Lower leg skin (tissue), 4 donors: ENCODE measurements around the gene PAK5. TPM values are rescaled to one million over a fixed set of nuclear protein-coding genes. Genes with fewer than 3 reads are reported as not detected.

Experiments
- DNase-seq, 2 donors: peaks; one replicate each; pipeline ENCODE4 v3.0.0-alpha.2; 2019; ENCODE audit warnings: low spot score in 2 of 2
- H3K4me3 ChIP-seq: fragments of 200-600 bp; sonication (generic); 2 replicates; pipeline ENCODE4 v1.5.1; 2017; ENCODE audit warnings: mild to moderate bottlenecking, low read depth; ENCODE audit not compliant: poor library complexity, severe bottlenecking
- POLR2A ChIP-seq, 2 donors: fragments of 450-650 bp; IDR thresholded peaks; one replicate each; pipeline ENCODE4 v1.6.1; 2016 to 2017; ENCODE audit warnings: antibody characterized with exemption in 2 of 2, mild to moderate bottlenecking in 1 of 2, moderate library complexity in 1 of 2
- WGBS, 2 donors: methylation state at CpG; one replicate each; pipeline ENCODE4 v1.1.5; 2018; 5-methylcytosine and 5-hydroxymethylcytosine counted together
- intact Hi-C: fragments of 100-400 bp; cut with DNase I; formaldehyde crosslinking; loops from one replicate; pipeline ENCODE4 v1.15.0; 2023; ENCODE audit warnings: low total_unique reads
- total RNA-seq, 4 donors: library from RNA; depleted of rRNA; stranded (reverse); fragments of >200 nt; gene quantifications; one replicate each; pipeline ENCODE4 v1.1.0, GENCODE V29; 2016
- TF ChIP-seq, protein P1 (sequence below), 3 donors: fragments of 450-650 bp; IDR thresholded peaks; one replicate each; pipeline ENCODE4 v1.5.1; 2016; ENCODE audit warnings: antibody characterized with exemption in 3 of 3, mild to moderate bottlenecking in 3 of 3, moderate library complexity in 2 of 3

The PAK5 gene
- under 1 TPM; 0.08 to 0.46 (median 0.18) TPM for total RNA-seq

DNA sequence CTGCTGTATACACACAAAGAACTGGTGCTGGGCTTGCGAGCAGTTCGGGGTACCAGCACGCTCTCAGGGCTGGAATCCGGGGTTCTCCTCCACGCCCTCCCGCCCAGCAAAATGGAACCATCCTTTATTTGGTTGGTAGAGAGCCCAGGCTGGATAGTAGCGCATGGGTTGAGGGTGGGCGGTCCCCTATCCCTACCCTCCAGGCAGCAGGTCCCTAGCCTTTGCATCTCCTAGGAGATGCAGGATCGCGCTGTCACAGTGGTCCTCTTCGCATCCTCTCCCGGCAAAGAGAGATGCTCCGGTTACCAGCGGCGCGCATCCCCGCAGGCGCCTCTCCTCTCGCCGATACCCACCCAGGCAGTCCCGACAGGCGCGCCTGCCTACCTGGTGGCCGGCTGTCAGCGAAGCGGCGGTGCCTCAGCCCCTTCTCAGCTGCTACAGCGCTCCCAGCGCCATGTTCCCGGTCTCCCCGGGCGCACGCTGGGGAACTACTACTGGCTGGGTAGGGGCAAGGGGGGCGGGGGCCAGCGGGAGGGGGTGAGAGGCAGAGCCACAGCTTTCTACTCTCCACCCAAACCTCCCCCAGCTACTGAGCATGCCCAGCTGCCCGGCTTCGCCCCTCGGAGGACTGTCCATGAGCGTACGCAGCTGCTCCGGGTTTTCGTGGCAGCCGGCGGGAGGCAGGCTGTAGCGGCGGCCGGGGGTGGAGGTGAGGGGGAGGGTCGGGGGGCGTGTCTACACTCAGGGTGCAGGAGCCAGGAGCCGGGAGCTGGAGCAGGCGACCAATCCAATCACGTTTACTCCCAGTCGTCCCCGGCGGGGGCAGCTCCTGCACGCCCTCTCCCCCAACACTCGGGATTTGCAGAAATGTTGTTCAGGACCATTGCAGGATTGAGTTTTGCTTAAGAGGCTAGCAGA is at the start of gene PAK5:
Gene PAK5 (minus strand): TSS at position 699 of the 918 bp plus-strand sequence. CDS start 194,748 bp downstream, outside the sequence.
- no peak for TF ChIP-seq POLR2A (IDR thresholded peaks at IDR 0.05)
- TF ChIP-seq, protein P1, sequence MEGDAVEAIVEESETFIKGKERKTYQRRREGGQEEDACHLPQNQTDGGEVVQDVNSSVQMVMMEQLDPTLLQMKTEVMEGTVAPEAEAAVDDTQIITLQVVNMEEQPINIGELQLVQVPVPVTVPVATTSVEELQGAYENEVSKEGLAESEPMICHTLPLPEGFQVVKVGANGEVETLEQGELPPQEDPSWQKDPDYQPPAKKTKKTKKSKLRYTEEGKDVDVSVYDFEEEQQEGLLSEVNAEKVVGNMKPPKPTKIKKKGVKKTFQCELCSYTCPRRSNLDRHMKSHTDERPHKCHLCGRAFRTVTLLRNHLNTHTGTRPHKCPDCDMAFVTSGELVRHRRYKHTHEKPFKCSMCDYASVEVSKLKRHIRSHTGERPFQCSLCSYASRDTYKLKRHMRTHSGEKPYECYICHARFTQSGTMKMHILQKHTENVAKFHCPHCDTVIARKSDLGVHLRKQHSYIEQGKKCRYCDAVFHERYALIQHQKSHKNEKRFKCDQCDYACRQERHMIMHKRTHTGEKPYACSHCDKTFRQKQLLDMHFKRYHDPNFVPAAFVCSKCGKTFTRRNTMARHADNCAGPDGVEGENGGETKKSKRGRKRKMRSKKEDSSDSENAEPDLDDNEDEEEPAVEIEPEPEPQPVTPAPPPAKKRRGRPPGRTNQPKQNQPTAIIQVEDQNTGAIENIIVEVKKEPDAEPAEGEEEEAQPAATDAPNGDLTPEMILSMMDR (IDR thresholded peaks at IDR 0.05), result no peak
- no peak for DNase-seq
- intact Hi-C loops, result no loop called here
- peak within 1 kb of the TSS; percentile 12 for H3K4me3 ChIP-seq
- 1 to 2% methylated on average over 46 to 51 of the region's 57 CpGs for WGBS, 2 donors

DNA sequence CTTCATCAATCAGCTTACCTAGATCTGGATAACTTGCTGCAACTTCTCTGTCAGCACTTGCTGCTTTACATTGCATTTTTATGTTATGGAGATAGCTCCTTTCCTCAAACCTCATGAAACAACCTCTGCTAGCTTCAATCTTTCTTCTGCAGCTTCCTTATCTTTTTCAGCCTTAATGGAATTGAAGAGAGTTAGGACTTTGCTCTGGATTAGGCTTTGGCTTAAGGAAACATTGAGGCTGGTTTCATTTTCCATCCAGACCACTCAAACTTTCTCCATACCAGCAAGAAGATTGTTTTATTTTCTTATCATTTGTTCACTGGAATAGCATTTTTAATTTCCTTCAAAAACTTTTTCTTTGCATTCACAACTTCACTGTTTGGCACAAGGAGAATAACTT is 48.8 kb upstream of the PAK5 start:
- TF ChIP-seq POLR2A (IDR thresholded peaks at IDR 0.05), result no peak
- TF ChIP-seq, protein P1 (IDR thresholded peaks at IDR 0.05), result no peak
- intact Hi-C loops, result no loop called here
- no peak overlapping the region for H3K4me3 ChIP-seq
- no peak for DNase-seq

DNA sequence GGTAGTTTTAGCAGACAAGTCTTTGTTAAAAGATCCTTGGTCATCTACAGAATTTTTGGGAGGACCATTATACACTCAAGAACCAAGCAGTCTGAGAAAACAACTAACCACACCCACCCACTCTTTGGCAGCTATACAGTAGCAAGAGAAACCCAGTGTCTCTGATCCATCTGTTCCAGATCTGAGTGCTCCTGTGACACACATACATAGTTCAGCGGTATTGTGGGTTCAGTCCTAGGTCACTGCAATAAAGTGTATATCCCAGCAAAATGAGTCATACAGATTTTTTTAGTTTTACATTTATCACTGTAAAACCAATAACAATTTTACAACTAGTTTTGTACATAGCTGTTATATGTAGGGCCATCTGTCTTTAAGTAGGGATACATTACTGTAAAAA is 47.4 kb upstream of the PAK5 start:
- TF ChIP-seq POLR2A (IDR thresholded peaks at IDR 0.05), result no peak
- TF ChIP-seq, protein P1 (IDR thresholded peaks at IDR 0.05), result no peak
- DNase-seq, result no peak
- 46 to 52% methylated on average over 1 of the region's 1 CpG for WGBS, 2 donors
- intact Hi-C loops, result no loop called here
- no peak overlapping the region for H3K4me3 ChIP-seq

DNA sequence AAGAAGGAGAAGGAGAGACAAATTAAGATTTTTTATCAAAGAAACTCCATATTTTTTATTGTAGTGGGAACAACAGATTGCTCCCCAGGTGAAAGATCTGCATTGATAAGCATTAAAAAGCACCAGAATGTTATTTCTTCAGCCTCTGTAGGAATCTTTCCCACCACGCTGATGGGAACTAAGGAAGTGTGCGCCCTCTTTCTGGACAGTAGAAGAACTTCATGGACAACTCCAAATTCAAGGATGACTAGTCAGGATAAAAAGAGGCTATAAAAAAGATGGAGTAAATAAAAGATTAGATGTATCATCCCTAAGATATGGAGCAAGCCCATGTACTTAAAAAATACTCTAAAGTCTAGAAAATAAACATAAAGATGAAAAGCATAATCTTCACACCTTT is 45.8 kb upstream of the PAK5 start:
- 33 to 38% methylated on average over 2 of the region's 2 CpGs for WGBS, 2 donors
- no peak overlapping the region for H3K4me3 ChIP-seq
- intact Hi-C loops, result no loop called here
- no peak for TF ChIP-seq POLR2A (IDR thresholded peaks at IDR 0.05)
- TF ChIP-seq, protein P1 (IDR thresholded peaks at IDR 0.05), result no peak
- no peak for DNase-seq

DNA sequence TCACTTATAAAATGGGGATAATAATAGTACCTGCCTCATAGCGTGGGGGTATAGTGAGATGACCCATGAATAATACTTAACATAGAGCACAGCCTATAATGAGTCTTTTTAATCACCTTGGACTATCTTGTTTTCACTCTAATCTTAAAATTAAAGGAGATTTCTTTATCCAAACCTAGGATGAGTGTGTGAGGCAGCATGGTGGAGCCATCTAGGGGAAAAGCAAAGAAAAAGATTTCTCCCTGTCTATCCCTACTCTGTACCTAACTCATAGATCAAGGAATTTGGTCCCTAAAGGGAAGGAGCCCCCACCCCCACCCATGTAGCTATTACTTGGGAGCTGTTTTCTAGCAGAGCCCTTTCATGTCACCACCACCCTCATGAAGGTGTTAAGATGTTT is 45.2 kb upstream of the PAK5 start:
- DNase-seq, result no peak
- 46 to 57% methylated on average over 1 of the region's 1 CpG for WGBS, 2 donors
- no peak overlapping the region for H3K4me3 ChIP-seq
- no peak for TF ChIP-seq POLR2A (IDR thresholded peaks at IDR 0.05)
- TF ChIP-seq, protein P1 (IDR thresholded peaks at IDR 0.05), result no peak
- intact Hi-C loops, result no loop called here
